ENCODE data around the gene ANKRD33B. TPM values are rescaled to one million over a fixed set of nuclear protein-coding genes. Genes with fewer than 3 reads are reported as not detected.
"Not testable (repeated sequence)": the region's sequence is repeated elsewhere in the genome, so short reads cannot be mapped to it uniquely, and the experiment has no call there.

ANKRD33B gene
- total RNA-seq, 1 donor from 2014 or later = 4.1 TPM

DNA sequence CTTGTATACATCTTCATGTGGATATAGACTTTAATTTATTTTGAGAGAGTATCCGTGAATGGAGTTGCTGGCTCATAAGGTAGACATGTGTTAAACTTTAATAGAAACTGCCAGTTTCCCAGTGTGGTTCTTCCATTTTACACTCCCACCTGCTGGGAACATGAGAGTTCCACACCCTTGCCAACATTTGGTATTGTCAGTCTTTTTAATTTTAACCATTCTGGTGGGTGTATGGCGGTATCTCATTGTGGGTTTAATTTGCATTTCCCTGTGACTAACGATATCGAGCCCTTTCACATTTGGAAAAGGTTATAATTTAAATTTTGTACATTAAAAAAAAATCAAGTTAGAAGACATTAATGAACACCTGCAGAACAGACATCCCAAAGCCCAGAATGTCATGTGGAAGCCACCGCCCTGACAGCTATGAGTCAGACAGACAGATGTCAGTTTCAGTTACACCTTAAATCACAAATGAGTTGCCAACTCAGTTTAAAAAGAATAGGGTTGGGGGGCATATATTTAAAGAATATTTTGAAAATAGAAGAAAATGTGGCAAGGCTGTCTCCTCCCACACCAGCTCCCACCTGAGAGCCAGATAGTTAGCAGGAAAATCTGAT, 36.9 kb downstream of the ANKRD33B start:
- DNase-seq (ENCODE audit: missing footprints) (no peak), ATAC-seq (no peak)
- intact Hi-C loops (cut with DNase I) = no loop called here

DNA sequence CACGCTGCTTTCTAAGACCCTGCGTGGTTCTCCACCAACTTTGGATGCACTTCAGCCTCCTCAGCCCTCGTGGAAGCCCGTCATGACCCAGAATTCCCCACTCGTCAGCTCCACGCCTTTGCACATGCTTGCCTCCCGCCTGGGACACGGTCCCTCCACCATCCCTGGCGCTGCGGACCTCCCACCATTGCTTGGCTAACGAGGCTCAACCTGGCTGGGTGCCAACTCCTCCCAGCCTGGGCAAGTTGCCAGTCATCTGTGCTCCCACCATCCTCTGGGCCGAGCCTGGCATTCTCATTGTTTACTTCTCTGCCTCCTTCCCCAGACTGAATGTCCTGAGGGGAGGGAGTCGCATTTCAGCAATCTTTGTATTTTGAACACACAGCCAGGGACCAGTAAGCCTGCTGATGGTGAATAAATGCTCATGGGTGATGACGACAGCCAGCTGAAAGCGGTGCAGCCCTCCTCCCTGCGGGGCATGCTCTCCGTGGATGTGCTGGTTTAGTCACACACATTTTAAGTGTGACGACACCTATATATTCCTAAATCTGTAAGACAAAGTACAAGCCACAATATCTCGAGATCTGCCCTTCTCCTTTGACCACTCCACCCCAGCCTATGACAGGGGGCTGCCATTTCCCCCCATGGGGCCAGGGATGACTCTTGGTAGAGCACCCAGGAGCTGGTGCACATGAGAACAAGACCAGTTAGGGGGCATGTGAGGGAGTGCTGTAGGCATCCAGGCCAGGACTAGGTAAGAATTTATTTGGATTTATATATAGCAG, 37.6 kb downstream of the ANKRD33B start:
- ATAC-seq (peak; percentile 97), DNase-seq (ENCODE audit: missing footprints) (peak; percentile 91)
- intact Hi-C loops (cut with DNase I) = no loop called here

DNA sequence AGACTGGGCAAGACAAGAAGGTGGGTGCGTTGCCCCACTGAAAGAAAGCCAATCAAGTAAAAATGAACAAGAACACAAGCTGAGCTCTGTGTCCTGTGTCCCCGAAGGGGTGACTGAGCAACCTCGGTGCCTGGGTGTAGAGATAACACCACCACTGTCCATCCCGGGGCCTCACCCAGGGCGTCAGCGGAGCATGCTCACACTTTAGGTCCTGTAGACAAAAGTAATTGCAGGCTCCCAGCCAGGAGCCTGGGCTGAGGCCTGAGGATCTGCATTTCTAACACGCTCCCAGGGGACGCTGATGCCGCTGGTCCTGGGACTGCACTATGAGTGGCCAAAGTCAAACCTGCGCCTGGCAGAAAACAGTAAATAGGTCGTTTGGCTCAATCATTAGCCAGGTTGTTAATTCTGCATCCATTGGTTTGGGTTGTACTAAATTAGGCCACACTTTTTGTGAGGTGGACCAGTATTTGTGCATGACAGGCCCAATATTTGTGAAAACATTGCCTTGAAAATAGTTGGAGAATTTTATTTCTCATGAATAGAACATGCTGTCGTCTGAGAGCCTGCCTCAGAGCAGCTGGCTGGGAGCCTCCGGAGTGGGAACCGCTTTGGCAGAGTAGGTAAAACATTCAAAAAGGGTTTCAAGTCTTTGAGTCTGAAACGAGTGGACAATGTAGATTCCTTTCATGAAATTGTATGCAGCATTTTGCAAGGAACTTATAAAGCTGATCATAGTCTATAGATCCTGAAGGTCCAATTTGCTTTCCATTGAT, 38.3 kb downstream of the ANKRD33B start:
- ATAC-seq = peak; percentile 24
- no peak for DNase-seq (ENCODE audit: missing footprints)
- intact Hi-C loops (cut with DNase I) = no loop called here

DNA sequence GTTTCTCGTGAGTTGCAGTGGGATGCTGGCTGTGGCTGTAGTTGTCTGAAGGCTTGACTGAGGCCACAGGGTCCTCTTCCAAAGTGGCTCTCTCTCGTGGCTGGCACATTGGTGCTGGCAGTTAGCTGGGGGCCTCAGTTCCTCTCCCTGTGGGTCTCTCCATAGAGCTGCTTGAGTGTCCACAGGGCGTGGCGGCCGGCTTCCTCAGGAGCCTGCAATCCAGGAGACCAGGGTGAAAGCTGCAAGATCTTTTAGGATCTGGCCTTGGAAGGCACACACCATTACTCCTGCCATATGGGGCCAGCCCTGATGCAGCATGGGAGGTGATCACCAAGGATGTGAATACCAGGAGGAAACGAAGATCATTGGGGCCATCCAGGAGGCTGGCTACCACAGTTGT, 41.1 kb downstream of the ANKRD33B start:
- no peak for DNase-seq (ENCODE audit: missing footprints)
- no peak for ATAC-seq
- intact Hi-C loops (cut with DNase I) = loop anchor here (2.0 kb wide), 1 partner anchor 22 kb away; no protein-coding TSS in a partner anchor

GRCh38 chr5:10606632-10607022, 42.8 kb downstream of the ANKRD33B start:
- ATAC-seq; DNase-seq (ENCODE audit: missing footprints); intact Hi-C loops (cut with DNase I): not testable (repeated sequence)

DNA sequence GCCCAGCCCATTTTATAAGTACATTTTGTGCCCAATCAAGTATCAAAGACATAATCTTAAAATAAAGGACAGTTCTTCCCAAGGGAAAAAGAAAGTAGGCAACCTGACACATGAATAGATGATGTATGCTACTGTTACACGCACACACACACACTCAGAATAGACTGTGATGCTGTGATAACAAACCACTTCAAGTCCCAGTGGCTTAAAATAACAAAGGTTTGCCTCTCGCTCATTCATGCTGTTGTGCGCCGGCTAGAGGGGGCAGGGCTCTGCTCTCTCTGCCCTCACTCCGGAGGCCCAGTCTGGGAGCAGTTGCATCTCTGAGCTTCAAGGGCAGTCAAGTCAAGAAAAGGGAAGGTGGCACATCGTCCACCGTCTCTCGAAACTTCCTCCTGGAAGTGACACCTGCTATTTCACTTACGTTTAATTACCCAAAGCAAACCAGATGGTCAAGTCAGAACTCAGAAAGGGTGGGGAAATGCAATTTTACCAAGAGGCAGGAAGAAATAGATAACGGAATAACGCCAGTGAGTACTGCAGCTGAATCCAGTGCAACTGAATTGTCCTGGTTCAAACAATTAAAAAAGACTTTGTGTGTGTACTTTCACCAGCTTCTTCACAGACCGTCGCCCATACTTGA, 43.3 kb downstream of the ANKRD33B start:
- ATAC-seq (peak; percentile 76), DNase-seq (ENCODE audit: missing footprints) (peak; percentile 79)
- intact Hi-C loops (cut with DNase I) = no loop called here

DNA sequence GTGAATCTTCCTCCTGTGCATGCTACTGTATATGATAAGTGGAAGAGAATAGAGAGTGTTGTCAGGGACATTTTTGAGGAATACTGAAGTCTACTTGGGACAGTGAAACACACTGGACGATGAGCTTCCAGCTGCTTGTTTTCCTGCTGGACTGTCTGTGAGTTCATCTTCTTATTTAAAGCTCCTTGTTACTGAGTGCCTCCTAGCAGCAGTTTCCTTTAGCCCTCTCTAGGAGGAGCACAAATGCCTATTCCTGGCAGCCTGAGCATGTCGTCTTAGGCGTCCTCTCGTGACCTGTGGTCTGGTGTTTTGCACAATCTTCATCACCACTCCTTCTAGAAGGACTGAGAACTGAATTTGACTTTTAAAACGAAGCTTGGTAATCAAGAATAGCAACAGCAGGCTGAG, 43.8 kb downstream of the ANKRD33B start:
- ATAC-seq (peak; percentile 90), DNase-seq (ENCODE audit: missing footprints) (no peak)
- intact Hi-C loops (cut with DNase I) = no loop called here

DNA sequence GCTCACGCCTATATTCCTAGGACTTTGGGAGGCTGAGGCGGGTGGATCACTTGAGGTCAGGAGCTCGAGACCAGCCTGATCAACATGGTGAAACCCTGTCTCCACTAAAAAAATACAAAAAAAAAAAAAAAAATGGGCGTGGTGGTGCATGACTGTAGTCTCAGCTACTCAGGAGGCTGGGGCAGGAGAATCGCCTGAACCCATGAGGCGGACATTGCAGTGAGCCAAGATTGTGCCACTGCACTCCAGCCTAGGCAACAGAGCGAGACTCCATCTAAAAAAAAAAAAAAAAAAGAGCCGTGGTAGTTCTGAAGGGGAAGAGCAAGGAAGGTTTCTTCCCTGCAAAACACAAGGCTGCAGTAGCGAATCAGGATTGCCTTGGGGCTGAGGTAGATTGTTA, 44.2 kb downstream of the ANKRD33B start:
- DNase-seq (ENCODE audit: missing footprints); intact Hi-C loops (cut with DNase I): not testable (repeated sequence)
- ATAC-seq = peak; percentile 9

DNA sequence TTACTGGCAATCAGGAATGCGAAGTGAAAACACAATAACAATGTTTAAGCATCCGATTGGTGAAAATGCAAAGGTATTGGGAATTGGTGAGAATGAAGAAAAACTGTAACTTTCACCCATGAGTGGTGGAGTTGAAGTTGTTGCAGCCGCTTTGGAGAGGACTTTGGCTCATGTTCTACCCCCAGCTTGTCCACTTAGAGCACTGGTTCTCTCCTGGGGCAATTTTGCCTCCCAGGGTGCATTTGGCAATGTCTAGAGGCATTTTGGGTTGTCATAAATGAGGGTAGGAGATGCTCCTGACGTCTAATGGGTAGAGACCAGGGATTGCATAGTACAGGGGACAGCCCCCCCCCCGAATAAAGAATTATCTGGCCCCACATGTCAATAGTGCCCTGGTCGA, 46.2 kb downstream of the ANKRD33B start:
- intact Hi-C loops (cut with DNase I) = no loop called here
- ATAC-seq = no peak
- DNase-seq (ENCODE audit: missing footprints) = no peak

DNA sequence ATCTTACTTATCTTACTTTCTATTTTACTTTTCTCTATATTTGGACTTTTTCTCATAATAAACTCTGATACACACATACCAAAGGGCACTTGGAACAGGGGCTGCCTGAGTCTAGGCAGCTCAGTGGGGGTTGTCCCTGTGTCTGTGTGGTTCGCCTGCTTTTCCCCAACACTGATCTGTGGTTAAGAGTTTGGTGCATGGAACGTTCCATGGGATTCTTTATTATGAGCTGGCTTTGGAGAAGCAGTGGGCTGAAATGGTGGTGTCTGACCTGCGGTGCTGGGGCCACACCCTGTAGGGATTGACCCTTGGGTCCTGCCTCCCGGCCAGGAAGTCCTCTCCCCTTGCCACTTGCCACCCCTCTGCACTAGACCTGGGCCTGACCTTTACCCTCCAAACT, 47.4 kb downstream of the ANKRD33B start:
- DNase-seq (ENCODE audit: missing footprints) = no peak
- intact Hi-C loops (cut with DNase I) = no loop called here
- ATAC-seq = no peak

DNA sequence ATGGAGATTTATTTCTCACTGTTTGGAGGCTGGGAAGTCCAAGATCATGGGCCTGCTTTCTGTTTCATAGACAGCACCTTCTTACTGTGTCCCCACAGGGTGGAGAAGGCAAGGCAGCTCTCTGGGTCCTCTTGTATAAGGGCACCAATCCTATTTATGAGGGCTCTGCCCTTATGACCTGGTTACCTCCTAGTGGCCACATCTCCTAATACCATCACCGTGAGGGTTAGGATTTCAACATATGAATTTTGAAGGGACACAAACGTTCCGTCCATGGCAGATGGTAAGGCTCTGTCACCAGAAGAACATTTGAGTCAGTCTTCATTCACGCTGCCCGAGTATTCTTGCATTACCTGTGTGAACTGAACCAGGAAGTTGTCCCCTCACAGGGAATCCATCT, 48.4 kb downstream of the ANKRD33B start:
- intact Hi-C loops (cut with DNase I) = no loop called here
- no peak for ATAC-seq
- no peak for DNase-seq (ENCODE audit: missing footprints)

DNA sequence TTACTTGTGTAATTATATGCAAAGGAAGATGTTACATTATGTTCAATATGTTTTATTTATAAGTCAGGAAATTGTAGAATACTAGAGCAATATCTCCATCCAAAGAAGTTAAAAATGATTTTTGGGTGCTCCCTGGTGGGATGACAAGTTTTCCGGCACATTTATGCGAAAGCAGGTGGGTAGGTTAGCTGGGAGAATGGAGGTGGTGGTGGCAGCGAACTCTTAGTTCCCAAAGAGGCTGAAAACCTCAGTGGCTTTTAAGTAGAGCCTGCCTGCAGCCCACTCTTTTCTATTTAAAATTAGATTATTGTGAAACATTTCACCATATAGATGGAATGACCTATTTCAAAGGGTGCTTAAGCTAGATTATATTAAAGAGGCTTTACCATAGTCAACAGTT, 51.8 kb downstream of the ANKRD33B start:
- DNase-seq (ENCODE audit: missing footprints) (no peak), ATAC-seq (no peak)
- intact Hi-C loops (cut with DNase I) = no loop called here

DNA sequence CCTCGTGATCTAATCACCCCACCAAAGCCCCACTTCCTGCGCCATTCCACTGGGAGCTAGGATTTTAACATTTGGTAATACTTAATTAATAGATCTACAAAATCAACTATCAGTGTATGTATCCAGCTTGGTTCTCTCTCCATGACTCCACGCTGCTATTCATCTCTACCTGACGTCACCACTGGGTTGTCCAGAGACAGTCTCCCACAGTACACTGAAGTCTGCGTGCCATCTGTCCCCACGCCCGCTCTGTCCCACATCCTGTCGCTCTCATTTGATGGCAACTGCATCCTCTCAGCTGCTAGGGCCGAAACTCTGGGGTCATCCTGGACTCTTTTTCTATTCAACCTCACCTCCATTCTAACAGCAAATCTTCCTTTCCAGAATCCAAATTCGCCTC, 53.2 kb downstream of the ANKRD33B start:
- ATAC-seq = no peak
- DNase-seq (ENCODE audit: missing footprints) = no peak
- intact Hi-C loops (cut with DNase I) = no loop called here

GRCh38 chr5:10618311-10618710, 54.4 kb downstream of the ANKRD33B start:
- intact Hi-C loops (cut with DNase I) = no loop called here
- ATAC-seq (no peak), DNase-seq (ENCODE audit: missing footprints) (no peak)

GRCh38 chr5:10619649-10620048, 55.8 kb downstream of the ANKRD33B start:
- intact Hi-C loops (cut with DNase I) = no loop called here
- DNase-seq (ENCODE audit: missing footprints) (no peak), ATAC-seq (no peak)

DNA sequence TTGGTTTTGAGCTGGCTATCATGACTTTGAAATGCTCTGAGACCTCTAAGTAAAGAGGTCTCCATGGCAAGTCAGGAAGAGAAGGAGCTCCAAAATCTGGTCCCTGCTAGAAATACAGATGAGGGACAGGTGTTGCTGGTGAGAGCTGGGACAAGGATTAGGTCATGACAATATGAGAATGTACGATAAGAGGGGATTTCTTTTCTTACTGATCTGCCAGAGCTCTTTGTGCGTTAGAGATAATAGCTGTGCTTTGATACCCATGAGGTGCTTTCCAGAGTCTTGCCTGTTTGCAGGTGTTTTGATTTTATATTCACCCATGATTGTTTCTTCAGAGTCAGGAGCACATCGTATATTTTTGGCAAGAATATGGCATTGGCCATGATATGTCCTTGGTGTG, 56.5 kb downstream of the ANKRD33B start:
- intact Hi-C loops (cut with DNase I) = no loop called here
- ATAC-seq (no peak), DNase-seq (ENCODE audit: missing footprints) (no peak)

GRCh38 chr5:10621832-10622231, 58.0 kb downstream of the ANKRD33B start:
- DNase-seq (ENCODE audit: missing footprints) (no peak), ATAC-seq (no peak)
- intact Hi-C loops (cut with DNase I) = no loop called here

DNA sequence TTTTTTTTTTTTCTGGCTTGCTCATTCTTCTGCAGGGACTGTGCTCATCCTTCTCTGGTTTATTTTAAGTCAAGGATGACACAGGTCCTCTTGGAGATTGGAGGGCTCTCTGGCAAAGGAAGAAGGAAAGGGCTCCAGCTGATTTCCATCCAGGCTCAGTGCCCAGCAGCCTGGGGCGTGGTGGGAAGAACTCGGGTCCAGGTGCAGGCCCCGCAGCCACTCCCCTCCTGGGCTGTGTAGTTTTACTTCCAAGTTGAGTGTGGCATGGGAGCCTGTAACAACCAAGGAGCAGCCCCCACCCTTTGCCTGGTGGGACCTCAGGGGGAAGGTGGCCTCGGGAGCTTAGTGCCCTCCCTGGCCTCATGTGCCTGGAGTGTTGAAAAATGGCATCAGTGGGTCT, 58.9 kb downstream of the ANKRD33B start:
- ATAC-seq = no peak
- intact Hi-C loops (cut with DNase I) = no loop called here
- no peak for DNase-seq (ENCODE audit: missing footprints)

DNA sequence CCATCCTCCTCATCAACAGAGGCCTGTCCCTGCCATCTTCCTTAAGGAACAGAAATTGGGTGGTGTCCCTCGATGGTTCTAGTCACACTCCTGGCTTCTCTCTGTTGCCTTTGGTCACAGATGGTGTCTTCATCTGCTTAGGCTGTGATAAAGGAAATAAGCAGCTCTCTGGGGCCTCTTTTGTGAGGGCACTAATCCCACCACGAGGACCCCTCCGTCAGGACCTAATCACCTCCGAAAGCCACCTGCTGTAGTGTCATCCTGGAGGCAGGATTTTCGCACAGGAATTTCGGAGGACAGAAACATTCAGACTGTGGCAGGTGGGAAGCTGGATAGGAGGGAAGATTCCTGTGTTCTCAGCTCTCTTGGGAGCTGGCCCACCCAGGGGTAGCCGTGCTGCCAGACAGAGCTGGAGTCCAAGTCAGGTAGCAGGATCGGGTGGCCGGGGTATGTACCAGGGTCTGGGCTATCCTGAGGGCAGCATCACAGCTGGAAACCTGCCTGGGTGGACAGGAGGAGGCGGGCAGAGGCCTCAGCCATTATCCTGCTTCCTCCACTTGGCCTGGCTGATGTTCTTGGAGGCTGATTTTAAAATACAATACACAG, 59.5 kb downstream of the ANKRD33B start:
- ATAC-seq = no peak
- intact Hi-C loops (cut with DNase I) = no loop called here

More for the DNA sequence above, 59.5 kb downstream of the ANKRD33B start:
- DNase-seq (ENCODE audit: missing footprints) = no peak
